Forelimb muscle (tissue), 1 donor: Measurements from ENCODE around the gene DHX29. TPM values are rescaled to one million over a fixed set of nuclear protein-coding genes. Genes with fewer than 3 reads are reported as not detected.

Experiments used
- DNase-seq: peaks from one replicate; pipeline ENCODE4 v3.0.0-alpha.2; 2013; ENCODE audit warnings: low read depth
- polyA plus RNA-seq: library from polyadenylated mRNA; unstranded; fragments of 120-200 nt; gene quantifications from one replicate; pipeline ENCODE4 v1.2.1, GENCODE V29; 2013; ENCODE audit not compliant: insufficient read length

DHX29 gene
- polyA plus RNA-seq, 1 donor = 26.6 TPM

DNA sequence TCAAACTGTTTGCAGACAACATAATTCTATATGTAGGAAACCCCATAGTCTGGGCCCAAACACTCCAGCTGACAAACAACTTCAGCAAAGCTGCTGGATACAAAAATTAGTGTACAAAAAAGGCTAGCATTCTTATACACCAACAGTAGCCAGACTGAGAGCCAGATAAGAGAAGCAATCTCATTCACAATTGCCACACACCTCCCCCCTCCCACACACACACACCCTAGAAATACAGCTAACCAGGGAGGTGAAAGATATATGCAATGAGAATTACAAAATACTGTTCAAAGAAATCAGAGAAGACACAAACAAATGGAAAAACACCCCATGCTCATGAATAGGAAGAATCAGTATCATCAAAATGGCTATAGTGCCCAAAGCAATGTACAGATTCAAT lies 9.3 kb upstream of the DHX29 start:
- DNase-seq = no peak

DNA sequence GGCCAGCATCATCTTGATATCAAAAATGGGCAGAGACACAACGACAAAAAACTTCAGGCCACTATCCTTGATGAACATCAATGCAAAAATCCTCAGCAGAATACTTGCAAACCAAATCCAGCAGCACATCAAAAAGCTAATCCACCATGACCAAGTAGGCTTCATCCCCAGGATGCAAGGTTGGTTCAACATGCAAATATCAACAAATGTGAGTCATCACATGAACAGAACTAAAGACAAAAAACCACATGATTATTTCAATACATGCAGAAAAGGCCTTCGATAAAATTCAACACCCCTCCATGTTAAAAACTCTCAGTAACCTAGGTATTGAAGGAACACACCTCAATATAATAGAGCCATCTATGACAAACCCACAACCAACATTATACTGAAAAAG lies 8.8 kb upstream of the DHX29 start:
- no peak for DNase-seq

DNA sequence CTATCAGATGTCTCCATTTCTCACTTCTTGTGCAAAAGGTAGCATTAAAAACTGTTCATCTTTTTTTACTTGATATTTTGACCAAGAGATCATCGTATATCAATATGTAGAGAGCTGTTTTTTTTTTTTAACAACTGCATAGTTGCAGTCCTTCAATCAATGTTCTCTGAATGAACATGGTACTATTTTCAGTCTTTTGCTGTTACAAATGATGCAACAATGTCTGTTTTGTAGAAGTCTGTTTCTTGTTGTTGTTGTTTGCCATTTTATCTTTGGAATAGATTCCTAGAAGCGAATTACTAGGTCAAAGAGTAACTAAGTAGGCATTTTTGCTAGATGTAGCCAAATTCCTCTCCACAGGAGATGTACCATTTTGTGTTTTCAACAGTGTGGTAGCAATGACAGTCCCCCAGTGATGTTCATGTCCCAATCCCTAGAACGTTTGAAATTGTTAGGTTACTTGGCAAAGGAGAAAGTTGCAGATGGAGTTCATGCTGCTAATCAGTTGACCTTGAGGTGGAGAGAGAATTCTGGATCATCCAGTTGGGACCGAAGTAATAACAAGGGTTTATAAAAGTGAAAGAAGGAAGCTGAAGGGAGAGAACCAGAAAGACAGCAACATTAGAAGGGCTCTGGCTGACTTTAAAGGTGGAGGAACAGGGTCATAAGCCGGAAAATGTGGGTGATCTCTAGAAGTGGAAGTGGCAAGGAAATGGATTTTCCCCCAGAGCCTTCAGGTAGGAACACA lies 6.5 kb upstream of the DHX29 start:
- DNase-seq = no peak

DNA sequence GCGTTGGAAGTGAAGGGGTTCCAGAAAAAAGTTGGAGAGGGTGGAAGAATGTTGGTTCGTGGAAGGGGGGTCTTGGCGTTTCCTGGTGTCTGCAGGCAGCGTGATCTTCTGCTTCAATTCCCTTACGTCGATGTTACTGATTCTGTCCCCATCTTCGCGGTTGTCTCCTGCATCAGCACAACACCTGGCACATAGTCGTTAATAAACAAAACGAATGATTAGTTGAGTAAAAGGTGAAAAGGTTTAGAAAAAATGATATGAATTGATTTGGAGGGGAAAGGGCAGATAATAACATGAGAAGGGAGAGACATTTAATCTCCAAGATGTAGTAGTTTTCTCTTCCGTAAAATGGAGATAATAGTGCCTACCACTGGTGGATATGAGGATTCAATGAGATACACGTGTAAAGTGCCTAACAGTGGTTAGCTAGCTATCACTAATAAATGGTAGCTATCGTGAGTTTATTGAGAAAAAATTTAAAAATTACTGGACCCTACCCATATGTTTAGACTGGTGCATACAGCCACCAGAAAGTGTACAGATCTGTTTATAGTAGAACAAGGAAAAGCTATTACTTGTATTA lies 851 bp upstream of the DHX29 start:
- DNase-seq = no peak

DNA sequence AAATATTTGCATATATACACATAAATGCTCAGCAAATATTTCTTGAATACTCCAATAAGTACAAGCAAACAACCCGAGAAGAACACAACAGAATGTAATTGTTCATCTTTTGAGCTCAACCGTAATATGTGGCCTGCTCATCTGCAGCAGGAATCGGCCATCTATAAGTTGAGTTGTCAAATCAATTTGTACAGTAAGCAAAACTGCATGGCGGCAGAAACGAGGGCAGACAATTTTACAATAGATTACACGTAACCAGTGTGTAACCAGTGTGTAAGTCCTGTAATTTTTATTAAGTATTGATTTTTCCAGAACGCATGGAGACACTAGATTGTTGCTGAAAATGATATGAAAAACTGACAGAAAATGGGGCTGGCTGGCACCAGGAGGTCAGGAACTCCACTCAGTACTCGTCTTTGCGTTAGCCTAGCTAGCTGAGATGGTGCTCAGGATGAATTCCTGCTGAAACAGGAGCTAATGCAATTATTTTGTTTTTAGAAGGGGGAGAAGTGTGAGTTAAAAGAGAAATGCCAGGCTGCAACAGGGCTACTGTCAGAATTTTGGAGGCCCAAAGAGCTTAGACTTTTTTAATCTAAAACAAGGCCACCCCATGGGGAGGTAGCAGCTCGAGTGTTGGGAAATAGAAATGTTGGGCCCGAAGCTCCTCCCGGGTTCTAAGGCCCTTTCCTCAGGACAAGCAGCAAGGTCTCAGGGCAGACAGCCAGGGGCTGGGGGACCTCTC lies 682 bp downstream of the DHX29 start:
- no peak for DNase-seq

DNA sequence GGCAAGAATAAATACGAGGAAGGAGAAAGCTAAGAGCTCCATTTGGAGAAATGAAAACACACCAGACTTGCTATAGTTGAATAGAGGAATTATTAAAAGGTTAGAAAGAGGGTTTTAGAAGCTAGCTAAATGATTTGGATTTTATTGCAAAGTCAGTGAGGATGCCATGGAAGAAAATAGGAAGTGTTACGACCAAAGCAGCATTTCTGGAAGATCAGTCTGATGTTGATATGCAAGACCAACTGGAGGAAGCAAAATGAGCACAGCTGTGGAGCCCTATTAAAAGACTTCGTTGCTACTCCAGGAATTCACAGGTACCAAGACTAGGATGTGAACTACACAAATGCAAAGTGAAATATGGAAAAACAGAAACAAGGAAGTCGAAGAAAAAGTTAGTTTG lies 2.1 kb downstream of the DHX29 start:
- DNase-seq = no peak

DNA sequence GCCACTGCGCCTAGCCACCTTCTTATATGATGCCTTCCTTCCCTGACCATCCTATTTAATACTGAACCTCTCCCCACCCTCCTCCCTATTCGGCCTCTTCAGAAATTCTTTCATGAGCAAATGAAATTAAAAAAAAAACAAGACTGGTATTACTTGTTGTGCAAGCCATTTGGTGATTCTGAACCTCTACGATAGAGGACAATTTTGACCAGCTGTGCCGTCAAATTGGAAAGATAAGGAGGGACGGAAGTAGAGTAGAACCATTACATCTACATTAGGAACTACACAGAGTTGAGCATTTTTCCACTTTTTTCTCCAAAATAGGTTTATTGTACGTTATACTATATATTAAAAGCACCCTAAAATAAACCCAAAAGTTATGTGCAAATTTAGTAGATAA lies 2.9 kb downstream of the DHX29 start:
- DNase-seq = no peak

DNA sequence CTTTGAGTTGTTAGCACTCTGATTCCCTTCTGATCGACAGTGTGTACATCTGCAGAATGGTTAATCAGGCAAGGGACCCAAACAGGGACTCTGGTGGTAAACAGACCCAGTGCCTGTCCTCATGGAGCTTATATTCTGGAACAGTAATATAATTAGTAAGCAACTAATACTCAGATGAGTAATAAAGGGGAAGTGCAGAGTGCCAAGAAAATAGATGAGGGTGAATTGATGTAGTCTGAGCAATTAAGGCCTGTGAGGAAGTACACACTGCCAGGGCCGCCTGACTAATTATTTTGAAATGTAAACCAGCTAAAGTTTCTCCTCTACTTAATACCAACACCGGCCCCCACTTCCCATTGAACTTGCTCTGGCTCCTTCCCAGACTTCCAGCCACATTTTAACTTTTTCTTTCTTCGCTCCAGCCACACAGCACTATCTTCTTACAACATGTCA lies 4.2 kb downstream of the DHX29 start:
- DNase-seq = no peak

DNA sequence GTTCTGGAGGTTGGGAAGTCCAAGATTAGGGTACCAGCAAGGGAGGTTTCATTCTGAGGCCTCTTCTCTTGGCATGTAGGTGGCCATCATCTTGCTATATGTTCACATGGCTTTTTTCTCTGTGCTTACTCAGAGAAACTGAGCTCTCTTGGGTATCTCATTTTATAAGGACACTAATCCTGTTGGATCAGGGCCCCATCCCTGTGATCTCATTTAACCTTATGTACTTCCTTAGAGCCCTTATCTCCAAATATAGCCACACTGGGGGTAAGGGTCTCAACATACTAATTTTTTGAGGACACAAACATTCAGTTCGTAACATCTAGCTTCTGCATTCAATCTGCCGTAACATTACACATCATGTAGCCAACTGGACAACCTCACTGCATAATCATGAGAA lies 6.6 kb downstream of the DHX29 start:
- no peak for DNase-seq

DNA sequence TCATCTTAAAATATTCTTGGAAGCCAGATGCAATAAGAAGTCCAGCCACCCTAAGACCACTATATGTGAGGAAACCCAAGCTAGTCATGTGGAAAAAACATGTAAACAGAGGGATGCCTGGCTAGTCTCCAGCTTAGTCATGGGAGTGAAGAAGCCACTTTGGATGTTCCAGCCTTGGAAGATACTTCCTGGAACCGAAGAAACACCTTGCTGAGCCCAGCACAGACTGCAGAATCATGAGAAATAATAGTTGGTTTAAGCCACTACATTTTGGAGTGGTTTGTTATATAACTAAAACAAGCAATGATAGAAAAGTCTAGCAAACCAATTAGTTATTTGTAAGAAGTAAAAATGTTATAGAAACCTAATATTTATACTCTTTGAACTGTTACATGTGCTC lies 12.6 kb downstream of the DHX29 start:
- DNase-seq = no peak

DNA sequence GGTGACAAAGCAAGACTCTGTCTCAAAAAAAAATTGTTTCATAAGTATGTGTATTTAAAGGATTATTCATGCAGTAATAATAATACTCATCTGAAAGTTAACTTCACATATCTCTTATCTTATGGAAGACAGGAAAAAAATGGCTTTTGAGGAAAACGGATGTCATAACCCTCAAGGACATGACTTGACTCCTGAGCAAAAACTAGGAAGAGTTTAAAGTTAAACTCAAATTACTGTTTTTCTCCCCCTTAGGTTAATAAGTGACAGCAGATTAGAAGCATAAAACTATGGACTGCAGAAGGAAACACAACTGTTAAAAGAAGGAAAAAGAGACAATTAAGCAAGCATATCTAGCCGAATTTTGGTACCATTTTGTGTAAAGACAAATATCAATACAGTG lies 16.5 kb downstream of the DHX29 start:
- DNase-seq = no peak

DNA sequence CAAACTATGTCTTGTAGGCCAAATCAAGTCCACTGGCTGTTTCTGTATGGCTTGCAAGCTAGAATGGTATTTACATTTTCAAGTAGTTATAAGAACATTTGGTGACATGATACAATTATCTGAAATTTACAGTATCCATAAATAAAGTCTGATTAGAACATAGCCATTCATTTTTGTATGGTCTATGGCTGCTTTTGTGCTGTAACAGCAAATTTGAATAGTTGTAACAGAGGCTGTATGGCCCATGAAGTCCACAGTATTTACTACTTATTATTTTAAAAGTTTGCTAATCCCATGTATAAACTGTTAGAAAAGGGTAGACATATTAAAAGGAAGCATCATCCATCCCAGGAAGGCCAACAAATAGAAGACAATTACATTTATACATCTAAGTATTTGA lies 17.7 kb downstream of the DHX29 start:
- no peak for DNase-seq

DNA sequence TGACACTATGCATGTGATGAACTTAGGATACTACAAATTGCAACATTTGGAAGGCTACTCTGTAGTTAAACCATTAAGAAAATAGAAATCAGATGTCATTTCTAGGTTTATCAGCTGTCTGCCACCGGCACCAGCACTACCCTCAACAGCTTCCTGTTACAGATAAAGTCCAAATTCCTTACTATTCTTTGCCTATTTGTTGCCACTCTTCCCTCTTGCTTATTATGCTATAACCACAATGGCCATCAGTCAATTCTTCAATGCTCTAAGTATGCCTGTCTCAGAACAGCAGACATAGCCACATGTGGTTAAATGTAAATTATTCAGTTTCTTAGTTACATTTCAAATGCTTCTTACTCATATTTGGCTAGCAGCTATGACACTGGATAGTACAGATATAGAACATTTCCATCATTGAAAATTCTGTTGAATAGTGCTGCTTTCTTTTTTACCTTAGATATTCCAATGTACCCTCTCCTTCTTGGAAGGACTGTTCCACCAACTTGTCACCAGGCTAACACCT lies 21.0 kb downstream of the DHX29 start:
- no peak for DNase-seq

DNA sequence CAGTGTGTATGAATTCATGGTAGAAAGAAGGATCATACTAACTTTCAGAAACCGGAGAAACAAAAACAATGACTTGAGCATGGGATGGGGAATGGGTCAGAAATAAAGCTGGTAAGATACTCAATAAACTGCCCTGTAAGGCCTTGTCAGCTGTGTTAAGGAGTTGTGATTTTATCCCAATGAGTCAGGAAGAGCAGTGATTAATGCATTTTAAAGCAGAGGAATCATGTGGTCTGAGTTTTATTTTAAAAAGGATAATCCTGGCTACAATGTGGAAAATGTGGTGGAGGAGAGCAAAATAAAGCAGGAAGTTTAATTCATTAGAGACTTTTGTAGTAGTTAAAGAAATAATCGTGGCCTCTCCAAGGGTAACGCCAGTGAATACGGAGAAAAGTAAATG lies 28.7 kb downstream of the DHX29 start:
- DNase-seq = no peak

DNA sequence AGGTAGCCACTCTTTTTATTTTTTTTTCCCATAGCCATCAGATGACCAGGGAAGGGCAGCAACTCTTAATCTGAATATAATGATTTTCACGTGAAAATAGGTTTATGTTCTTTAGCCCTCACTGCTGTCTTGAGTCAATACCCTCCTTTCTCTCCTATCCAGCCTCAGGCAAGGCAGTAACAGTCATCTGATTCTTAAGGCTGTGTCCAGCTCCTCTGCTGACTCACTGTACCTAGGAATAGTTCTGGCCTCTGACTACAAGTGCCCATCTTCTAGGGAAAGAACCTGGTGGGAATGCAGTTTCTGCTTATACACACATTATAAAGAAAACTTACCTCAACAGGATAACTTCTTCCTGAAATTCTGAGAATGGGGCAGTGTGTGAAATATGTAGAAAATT lies 30.7 kb downstream of the DHX29 start:
- DNase-seq = no peak

DNA sequence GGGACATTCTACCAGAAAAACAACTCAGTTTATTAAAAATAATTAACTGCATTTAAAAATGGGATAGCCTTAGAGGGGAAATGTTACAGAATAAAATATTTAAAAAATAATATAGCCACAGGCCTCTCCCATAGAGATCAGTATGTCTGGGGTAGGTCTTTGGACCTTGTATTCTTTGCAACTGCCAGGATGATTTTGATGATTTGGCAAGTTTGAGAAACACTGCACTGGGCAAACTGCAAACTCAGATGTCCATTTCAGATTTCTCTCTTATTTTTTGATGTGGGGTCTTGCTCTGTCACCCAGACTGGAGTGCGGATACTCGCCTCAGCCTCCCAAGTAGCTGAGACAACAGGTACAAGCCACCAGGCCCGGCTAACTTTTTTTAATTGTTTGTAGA lies 49.2 kb downstream of the DHX29 start:
- DNase-seq = no peak

DNA sequence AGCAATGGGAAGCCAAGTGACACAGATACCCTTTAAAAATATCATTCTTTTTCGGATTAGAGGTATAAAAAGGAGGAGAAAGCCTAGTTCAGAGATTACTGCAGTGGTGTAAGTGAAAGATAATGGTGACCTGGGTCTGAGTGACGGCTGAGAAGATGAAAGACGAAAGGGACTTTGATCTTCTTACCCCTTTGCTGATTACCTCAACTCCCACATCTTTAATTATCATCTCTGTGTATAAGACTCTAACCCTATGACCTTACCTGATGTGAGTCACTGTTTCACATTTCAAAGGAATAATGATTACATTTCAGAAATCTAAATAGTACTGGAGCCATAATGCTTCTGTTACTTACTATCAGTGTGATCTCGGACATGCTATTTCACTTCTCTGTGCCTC lies 52.7 kb downstream of the DHX29 start:
- no peak for DNase-seq

DNA sequence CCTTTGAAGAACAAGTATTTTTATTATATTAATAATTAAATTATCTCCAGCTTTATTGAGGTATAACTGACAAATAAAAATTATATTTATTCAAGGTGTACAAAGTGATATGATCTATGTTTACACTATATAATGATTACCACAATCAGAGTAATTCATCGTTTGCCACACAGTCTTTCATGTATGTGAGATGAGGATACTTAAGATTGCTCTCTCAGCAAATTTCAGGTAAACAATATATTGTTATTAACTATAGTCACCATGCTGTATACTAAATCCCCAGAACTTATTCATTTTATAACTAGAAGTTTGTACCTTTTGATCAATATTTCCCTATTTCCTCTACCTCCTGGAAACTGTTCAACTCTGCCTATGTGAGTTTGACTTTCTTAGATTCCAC lies 57.4 kb downstream of the DHX29 start:
- no peak for DNase-seq

DNA sequence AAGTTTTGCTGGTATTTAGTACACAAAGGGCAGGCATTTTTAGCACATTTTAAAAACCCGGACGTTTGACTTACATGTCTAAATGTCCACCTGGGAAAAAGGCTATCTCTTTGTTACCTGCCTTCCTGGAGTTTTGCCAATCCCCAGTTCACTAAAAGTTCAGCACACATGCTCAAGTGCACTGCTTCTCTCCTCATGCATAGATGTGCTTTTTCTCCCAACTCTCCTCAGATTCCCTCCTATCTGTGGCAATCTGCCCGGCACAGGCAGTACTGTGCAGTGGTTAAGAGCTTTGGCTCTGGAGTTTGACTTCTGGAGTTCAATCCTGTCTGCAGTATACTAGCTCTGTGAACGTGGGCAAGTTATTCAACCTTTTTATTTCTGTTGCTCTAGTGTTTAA lies 65.7 kb downstream of the DHX29 start:
- DNase-seq = no peak

DNA sequence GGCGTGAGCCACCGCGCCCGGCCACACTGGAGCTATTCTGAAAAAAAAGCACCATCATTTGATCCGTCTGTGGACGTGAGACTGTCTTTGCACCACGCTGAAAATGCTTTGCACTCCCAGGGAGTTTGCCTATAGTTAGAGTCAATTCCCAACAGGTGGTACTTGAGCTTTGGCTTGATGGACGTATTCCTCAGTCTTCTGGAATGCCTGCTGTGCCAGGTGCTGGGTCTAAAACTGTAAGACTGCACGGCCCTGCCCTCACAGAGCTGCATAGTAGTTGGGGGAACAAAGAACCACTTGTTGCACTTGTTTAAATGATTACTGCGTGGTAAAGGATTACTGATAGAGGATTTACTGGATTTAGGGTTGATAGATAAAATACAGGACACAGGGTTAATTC lies 70.7 kb downstream of the DHX29 start:
- no peak for DNase-seq

DNA sequence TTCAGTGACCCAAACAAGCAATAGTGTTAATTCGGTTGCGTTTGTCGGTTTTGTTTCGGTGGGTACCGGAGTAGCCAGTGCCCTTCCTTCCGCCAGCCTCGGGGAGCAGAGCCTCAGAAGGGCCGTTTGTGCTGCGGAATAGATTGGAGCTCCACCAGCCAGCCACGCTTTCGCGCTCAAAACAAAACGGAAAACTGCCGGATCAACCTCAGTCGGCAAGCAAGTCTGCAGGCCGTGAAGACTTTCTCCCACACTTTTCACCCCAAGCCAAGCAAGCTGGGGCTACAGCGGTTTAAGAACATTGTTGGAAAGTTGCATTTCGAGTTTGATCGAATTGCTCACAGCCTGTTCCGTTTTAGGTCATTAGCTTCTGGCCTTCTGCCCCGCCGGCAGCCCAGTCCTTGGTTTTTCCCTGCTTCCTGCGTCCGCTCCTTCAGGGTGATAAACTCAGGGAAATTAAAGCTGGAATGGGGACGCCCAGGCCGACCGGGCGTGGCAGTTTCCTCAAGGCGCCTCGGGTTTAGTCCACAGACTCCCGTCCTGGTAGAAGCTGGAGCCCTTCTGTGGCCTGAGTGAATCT lies 73.3 kb downstream of the DHX29 start:
- no peak for DNase-seq
